Measurements from ENCODE around the gene CST3. TPM values are rescaled to one million over a fixed set of nuclear protein-coding genes. Genes with fewer than 3 reads are reported as not detected.

CST3 gene
- total RNA-seq, 5 donors from 2014 or later (not counting 1 experiment from before 2014, with no cell fraction given) = 5.1 to 9.0 (median 5.3) TPM

Other genes starting within 250 kb of the CST3 start
- gene NAPB, start 216.5 kb downstream of the CST3 start, total RNA-seq = 10 to 100 TPM; 10.4 to 14.6 (median 12.2) TPM
- not detected for gene CSTL1, start 198.3 kb downstream of the CST3 start, total RNA-seq
- gene CST11, start 185.1 kb downstream of the CST3 start, total RNA-seq = not detected
- not detected for gene CST8, start 146.8 kb downstream of the CST3 start, total RNA-seq
- gene CST9L, start 69.5 kb downstream of the CST3 start, total RNA-seq = not detected
- gene CST9, start 32.0 kb downstream of the CST3 start, total RNA-seq = not detected
- not detected for gene CST4, start 51.1 kb upstream of the CST3 start, total RNA-seq
- not detected for gene CST1, start 113.0 kb upstream of the CST3 start, total RNA-seq
- not detected for gene CST2, start 188.8 kb upstream of the CST3 start, total RNA-seq
- gene CST5, start 241.8 kb upstream of the CST3 start, total RNA-seq = not detected

Data from T-cell (primary cell).